GM21529 (cell line): Measurements from ENCODE around the gene SACS.
A peak's percentile ranks its signal among the peaks of the same experiment; 100 is the strongest.

ENCODE experiments used
- ATAC-seq: cut with Tn5 transposase; IDR thresholded peaks from one replicate; pipeline ENCODE4 v1.9.1; 2021; ENCODE audit not compliant: unreplicated experiment

Gene SACS, protein sequence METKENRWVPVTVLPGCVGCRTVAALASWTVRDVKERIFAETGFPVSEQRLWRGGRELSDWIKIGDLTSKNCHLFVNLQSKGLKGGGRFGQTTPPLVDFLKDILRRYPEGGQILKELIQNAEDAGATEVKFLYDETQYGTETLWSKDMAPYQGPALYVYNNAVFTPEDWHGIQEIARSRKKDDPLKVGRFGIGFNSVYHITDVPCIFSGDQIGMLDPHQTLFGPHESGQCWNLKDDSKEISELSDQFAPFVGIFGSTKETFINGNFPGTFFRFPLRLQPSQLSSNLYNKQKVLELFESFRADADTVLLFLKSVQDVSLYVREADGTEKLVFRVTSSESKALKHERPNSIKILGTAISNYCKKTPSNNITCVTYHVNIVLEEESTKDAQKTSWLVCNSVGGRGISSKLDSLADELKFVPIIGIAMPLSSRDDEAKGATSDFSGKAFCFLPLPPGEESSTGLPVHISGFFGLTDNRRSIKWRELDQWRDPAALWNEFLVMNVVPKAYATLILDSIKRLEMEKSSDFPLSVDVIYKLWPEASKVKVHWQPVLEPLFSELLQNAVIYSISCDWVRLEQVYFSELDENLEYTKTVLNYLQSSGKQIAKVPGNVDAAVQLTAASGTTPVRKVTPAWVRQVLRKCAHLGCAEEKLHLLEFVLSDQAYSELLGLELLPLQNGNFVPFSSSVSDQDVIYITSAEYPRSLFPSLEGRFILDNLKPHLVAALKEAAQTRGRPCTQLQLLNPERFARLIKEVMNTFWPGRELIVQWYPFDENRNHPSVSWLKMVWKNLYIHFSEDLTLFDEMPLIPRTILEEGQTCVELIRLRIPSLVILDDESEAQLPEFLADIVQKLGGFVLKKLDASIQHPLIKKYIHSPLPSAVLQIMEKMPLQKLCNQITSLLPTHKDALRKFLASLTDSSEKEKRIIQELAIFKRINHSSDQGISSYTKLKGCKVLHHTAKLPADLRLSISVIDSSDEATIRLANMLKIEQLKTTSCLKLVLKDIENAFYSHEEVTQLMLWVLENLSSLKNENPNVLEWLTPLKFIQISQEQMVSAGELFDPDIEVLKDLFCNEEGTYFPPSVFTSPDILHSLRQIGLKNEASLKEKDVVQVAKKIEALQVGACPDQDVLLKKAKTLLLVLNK (N-terminal part only)

DNA sequence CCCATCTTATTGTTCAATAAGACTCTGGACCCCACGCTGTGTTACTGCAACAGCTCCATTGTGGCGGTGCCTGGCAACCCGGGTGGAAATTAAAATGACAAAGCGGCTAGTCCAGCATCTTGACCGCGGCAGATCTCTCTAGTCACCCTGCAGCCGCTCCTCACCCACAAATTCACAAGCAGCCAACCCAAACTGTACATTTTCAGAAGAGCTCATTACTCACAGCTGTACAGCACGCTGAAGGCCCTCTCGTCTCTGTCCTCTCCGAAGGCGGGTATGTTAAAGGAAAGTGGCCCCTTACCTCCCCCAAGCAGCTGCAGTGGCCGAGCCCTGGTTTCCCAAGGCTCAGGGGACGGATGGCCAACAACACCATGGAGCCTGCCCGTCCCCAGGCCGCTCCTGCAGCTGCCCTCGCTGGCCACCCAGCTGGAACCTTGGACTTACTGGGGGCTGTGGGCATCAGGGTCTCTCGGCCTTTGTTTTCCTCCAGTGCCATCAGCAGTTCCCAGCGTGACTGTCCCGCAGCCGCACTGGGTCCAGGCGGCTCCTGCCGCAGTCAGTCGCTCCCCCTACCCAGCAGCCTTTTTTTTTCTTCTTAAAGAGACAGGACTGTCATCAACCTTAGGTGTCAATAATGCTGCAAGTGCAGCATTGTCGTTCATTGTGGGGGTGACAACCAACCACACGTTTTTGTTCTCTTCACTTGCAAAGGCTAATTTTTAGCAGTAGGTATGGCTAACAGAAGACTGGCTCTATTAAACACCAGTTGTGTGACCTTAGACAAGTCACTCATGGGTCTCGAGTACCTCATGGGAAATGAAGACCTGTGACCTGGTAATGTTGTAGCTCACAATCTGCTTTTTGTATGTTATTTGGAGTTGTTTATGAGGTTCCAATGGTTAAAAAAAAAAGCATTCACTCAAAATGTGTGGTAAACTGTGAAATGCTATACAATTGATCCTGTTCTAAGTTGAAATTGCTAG lies at the start of gene SACS:
Gene SACS (minus strand): TSS at position 532 of the 983 bp plus-strand sequence. CDS start 22,463 bp downstream, outside the sequence.
- ATAC-seq: no peak

DNA sequence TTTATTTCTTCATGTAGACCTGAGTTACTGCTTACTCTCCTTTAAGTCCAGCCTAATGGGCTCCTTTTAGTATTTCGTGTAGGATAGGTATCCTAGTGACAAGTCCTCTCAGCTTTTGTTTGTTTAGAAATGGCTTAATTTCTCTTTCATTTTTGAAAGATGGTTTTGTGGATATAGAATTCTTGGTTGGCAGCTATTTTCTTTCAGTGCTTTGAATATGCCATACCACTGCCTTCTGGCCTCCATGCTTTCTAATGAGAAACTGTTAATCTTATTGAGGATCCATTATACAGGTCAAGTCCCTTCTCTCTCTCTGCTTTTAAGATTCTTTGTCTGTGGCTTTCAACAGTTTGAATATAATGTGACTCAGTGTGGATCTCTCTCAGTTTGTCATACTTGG lies 46.8 kb upstream of the SACS start:
- ATAC-seq: no peak

DNA sequence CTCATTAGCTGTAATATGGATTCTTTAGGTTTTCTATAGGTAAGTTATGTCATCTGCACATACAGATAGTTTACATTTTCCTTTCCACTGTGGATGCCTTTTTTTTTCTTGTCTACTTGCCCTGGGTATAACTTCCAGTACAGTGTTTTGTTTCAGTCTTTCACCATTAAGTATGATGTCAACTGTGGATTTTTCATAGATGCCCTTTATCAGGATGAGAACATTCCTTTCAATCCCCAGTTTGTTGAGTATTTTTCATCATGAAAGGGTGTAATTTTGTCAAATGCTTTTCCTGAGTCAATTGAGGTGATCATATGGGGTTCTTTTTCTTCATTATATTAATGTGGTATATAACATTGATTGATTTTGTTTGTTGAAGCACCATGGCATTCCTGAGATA lies 43.6 kb upstream of the SACS start:
- no peak for ATAC-seq

DNA sequence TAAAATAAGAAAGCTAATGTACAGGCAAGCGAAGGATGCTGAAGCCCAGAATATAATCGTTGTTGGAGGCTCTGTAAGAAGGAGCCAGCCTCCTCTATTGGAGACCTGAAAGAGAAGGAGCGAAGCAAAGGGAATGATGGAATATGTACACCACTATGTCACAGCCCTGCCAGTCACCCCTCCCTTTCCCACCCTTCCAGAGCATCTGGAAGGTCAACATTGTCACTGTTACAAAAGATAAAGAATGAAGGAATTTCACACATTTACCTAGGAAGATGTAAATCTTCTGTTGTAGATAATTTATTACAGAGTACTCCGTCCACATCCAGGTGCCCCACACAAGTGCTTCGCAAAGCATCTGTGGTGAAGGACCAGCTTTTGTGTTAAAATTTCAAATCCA lies 39.7 kb upstream of the SACS start:
- no peak for ATAC-seq

DNA sequence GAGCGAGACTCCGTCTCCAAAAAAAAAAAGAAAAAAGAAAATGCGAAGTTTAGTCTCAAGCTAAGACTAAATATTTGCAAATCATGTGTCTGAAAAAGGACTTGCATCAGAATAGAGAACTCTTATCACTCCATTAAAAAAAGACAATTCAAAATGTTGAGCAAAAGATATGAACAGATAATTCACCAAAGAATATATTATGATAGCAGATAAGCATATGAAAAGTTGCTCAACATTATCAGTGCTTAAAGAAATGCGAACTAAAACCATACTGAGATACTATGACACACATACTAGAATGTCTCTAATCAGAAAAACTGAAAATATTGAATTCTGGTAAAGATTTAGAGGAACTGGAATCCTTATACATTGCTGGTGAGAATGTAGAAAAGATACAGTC lies 38.7 kb upstream of the SACS start:
- ATAC-seq: no peak

DNA sequence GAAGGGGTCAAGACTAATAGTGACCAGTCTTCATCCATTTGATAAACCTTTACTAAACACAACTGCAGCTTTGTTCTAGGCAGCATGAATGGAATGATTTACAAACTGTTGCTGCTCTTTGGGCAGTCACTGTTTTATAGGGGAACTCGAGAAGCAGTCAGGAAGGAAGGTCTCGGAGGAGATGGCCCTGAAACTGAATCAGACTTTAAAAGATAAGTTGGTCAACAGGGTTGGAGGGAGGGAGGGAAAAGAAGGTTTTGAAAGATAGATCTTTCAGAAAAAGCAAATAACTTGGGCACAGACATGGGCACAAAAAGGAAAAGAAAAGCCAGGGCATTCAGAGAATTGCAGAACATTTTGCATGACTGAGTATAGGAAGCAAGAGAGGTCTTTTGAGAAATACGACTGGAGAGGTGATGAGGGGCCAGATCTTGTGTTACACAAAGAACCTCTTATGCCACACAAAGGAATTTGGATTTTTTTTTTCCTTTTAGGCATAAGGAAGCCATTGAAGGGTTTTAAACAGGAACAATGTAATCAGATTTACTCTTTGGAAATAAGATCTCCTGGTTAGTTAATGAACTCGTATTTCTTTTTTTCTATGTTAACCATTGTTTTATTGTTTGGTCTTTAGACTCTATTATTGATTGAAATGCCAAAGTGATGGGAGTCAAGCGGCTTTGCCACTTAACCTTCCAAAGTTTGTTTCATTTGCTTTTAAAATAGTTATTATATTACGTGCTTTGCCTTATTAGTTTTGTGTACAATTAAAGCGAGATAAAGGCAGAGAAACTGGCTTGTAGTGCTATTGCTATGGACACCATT lies 37.5 kb upstream of the SACS start:
- ATAC-seq: no peak

DNA sequence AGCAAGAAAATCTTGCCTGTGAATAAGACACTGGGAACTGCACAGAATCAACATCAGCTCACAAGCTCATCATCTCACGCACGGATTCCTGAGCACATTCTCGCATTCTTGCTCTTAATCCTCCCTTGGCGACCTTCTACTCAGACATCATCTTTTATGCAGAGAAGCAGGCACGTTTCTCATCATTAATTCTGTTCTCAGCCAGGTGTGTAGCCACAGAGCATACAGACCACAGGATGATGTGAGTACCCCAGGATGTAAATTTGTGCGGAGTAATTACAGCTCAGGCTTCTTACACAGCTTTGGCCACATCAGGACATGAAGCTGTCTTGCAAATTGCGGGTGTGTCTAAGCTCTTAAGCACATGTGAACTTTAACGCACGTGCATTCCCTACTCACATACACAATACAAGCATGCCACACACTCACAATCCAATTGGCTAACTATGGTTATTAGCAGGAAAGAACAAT lies 36.5 kb upstream of the SACS start:
- no peak for ATAC-seq

DNA sequence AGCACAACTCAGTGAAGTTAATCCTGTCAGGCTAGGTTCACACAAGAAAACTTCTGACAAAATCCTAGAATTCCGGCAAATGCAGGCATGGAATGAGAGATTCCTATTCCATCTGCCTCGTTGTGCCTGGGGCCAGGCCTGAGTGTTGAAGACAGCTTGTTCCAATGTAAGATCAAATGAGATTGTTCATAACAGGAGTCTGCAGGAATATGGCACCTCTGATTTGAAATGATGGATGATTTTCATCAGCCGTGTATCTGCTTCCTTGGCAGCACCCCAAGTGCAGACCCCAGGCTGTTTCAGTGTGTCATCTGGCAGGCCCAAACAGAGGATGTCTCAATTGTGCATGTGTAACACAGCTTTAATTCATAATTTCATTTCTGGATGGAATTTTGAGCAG lies 35.3 kb upstream of the SACS start:
- no peak for ATAC-seq

DNA sequence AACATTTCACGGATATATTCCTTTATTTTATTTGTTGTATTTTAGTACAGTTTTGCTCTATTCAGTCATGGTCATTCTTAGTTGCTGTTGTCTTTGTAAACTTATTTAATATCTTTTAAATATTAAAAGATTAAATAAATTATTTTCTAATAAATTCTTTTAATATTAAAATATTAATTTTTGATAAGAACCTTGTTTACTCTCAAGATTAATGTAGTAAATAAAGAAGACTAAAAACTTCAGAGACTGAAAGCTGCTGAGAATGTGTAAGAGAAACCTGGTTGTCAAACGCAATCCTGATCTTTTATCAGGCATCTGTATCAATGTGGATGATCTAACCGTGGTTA lies 34.4 kb upstream of the SACS start:
- ATAC-seq: no peak

DNA sequence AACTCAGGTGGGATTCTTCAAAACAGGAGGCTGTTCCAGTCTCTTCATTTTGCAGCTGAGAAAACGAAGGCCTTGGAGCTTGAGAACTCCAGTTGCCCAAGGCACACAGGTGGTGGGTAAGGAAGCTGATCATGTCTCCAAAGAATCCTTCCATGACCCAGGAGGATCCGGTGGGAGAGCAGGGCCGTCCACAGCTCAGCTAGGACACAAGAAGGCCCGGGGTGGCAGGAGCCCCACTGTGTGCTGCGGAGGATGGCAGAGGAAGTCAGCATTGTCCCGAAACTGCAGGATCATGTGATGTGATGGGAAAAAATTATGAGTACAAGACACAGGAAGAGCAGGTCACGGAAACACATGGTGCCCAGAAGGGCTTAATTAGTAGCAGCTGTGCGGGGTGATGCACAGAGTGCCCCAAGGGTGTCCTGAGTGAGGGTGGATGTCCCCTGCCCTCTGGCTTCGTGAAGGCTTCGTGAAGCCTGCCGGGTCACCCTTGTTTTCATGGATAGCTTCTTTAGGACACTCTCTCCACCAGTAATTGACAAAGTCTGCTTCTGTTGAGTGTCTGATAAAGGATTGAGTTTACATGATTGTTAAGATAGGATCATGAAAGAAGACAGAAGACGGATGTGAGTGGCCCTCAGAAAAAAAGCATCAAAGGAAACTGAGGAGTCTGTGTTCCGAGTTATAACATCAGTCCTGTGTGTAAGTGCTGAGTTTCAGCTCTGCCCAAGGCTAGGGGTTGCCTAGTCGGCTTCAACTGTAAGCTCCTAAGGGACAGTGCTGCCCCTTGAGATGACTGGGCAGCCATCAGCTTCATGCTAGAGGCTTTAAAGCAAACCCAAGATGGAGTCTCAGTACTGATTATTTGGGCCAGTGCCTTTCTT lies 33.8 kb upstream of the SACS start:
- no peak for ATAC-seq

DNA sequence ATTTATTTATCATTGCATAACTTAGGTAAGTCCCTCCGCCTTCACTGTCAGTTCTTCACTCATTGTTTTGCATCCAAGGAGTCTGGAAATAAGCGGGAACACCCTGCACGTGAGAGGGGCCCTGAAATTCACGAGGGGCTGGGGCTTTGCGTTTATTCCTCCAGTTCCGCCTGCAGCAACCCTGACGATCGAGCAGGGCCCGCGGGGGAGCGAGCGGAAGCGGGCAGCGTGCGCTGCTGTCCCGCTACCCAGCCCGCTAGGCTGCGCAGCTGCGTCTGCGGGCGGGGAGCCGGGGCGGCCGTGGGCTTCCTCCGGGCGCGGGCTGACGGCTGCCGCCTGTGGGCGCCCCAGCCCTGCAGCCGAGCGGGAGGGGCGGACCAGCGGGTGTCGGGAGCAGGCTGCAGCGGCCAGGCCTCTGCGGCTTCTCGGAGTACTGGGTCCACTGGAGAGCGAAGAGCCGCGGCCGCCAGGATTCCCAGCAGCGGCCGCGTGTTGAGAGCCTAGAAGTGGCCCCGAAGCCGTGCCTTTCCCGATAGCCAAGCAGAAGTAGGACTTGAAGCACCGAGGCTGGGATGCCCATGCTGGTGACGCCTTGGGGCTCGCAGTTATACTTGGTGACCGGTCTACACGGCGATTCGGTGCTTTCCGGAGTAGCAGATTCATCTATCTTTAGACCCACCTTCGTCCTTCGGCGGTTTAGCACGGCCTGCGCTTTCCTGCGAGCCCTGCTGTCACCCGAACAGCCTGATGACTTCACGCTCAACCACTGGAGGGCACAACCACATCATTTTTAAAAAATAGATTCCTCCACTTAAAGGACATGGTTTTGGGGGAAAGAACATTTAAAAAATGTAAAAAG lies 32.9 kb upstream of the SACS start:
- ATAC-seq: peak; percentile 87

DNA sequence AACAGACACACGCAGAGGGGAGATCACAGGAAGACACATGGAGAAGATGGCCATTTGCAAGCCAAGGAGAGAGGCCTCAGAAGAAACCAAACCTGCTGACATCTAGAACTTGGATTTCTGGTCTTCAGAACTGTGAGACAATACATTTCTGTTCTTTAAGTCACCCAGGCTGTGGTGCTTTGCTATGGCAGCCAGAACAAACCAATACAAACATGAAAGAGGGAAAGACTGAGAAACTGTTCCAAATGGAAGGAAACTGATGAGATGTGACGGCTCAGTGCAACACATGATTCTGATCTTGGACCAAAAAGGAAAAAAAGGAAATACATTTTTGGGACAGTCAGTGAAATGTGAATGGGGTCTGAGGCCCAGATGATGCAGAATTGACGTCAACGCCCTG lies 30.2 kb upstream of the SACS start:
- ATAC-seq: no peak

DNA sequence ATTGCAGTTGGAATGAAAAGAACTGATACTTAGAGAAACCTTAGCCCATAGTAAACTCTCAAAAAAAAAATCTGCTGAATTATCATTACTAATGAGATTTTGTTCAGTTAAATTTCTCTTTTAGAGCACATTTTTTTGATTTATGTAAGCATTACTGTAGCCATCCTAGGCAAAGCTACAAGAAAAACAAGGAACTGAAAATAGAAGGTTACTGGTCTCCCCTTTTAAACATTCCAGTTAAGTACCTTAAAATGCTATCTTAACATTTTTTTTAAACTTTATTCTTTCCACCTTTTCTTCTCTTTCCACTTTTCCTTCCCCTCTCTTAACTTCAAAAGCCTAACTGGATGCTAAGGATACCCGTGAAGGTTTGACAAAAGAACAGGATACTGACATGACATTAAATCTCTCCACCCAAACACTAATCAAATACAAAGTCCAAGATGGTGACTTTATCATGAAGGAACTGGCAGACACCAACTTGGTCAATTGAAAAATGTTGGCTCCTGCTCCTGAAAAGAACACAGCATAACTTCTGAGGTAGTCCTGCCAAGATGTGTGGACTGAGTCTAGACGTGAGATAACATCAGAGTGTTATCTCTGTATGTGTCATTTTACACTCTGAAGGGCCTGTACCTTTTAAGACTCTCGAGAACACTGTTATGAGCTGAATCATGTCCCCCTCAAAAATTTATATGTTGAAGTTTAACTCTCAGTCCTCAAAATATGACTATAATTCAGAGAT lies 29.5 kb upstream of the SACS start:
- no peak for ATAC-seq

DNA sequence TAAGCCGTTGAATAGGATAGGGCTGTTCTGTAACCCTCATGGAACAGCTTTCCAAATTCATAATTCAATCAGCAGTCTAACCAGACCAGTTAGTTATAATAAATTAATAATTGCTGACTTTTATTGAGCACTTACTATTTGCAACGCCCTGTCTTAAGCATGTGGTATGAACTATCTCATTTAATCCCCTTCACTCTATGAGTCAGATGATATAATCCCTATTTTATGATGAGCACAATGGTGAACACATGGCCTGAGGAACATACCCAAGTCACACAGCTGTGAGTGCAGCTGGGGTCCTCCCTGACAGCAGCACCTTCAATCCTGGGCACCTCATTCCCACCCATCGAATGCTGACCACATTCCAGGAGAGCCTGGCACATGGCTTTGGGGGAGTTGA lies 28.0 kb upstream of the SACS start:
- ATAC-seq: no peak

DNA sequence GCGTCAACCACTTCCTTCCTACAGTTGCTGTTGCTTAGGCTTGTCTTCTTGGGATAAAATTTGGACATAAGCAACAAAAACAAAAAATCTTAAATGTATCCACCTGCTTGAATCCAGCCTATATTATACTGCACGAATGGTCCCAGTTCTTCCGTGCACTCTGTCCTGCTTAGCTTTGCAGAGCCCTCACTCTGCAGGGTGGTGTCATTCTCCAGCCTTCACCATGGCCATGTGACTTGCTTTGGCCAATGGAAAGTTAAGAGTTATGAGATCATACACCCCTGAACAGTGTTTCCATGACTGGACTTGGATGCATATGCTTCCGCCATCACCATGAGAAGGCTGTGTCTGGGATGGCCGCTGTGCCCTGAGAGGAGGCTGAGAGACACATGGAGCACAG lies 27.4 kb upstream of the SACS start:
- no peak for ATAC-seq

DNA sequence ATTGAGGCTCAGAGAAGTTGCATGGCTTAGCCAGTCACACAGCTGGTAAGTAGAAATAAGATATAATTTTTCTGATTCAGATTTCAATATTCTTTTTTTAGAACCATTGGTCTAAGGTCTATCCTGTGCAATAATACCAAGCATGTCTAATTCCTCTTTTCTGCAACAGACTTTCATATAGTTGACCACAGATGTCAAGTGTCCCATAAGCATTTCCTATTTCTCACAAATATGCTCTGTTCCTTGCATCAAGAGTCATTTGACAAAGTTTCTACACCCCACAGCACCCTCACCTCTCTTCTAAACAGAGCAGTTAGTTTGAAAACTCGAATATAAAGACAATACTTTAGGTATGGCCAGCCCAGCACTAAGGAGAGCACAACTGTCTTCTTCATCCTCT lies 26.8 kb upstream of the SACS start:
- ATAC-seq: peak; percentile 82

DNA sequence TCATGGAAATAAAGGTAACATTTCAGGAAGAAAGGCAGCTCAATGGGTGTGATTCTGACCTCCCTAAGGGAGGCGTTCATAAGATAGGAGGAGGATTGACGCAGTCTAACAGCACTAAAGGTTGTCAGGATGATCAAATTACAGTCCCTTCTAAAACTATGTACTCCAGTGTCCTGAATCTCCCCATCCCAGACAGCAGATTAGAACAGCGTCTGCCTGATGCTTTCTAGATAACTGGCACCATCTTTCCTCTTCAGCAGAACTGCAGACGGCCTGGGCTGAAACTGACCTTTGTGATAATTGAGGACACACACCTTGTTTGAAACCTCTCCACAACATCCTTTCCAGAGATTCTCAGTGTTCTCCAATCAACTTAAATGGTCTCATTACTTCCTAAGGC lies 25.5 kb upstream of the SACS start:
- ATAC-seq: no peak
